Measurements from ENCODE around the gene KCNQ2. TPM values are rescaled to one million over a fixed set of nuclear protein-coding genes. Genes with fewer than 3 reads are reported as not detected.

The KCNQ2 gene
- total RNA-seq, 1 experiment from 2014 or later = 0.25 TPM

GRCh38 chr20:63398744-63399514 is 73.5 kb downstream of the KCNQ2 start:
- no peaks in the 10 kb centered on the region for H3K9me3 ChIP-seq
- no peak for TF ChIP-seq CTCF (IDR thresholded peaks at IDR 0.05; ENCODE audit: insufficient read depth in 1 of 2, low read depth in 1 of 2, low read length in 1 of 2, severe bottlenecking in 1 of 2, unreplicated experiment in 1 of 2)
- Mint-ChIP-seq H3K27me3 (ENCODE audit: insufficient read depth, unreplicated experiment) (peaks cover 55% of the 10 kb centered on the region), H3K36me3 (ENCODE audit: insufficient read depth, unreplicated experiment) (no peaks in the 10 kb centered on the region), H3K9me3 (ENCODE audit: unreplicated experiment) (no peaks in the 10 kb centered on the region), H3K4me1 (ENCODE audit: low read depth, unreplicated experiment) (no peaks in the 10 kb centered on the region), H3K27ac (ENCODE audit: unreplicated experiment) (no peak overlapping the region), H3K4me3 (ENCODE audit: unreplicated experiment) (no peak overlapping the region)
- H3K36me3 ChIP-seq (ENCODE audit: control insufficient read depth, insufficient read depth, low read length) = no peaks in the 10 kb centered on the region
- DNase-seq = no peak
- no peak overlapping the region for H3K4me3 ChIP-seq (ENCODE audit: low read depth, low read length)
- H3K27me3 ChIP-seq (replicated peaks; ENCODE audit: control insufficient read depth, insufficient read depth, low read length) = peaks cover 7% of the 10 kb centered on the region
- BruUV-seq (replicated peaks) = no TSS peak
- intact Hi-C loops (cut with micrococcal nuclease; ENCODE audit: unreplicated experiment) = no loop called here
- H3K4me1 ChIP-seq = no peaks in the 10 kb centered on the region
- ChIA-PET CTCF (interaction anchor here (0.9 kb wide), 1 partner anchor 78 kb away, joined by 7 read pairs; no protein-coding TSS in a partner anchor), POLR2A (no interaction called here)

GRCh38 chr20:63397946-63398450 is 74.5 kb downstream of the KCNQ2 start:
- CTCF ChIA-PET = interaction anchor here (0.9 kb wide), 1 partner anchor 77 kb away, joined by 7 read pairs; no protein-coding TSS in a partner anchor
- Mint-ChIP-seq H3K4me3 (ENCODE audit: unreplicated experiment) (no peak overlapping the region), H3K27me3 (ENCODE audit: insufficient read depth, unreplicated experiment) (peaks cover 53% of the 10 kb centered on the region), H3K36me3 (ENCODE audit: insufficient read depth, unreplicated experiment) (no peaks in the 10 kb centered on the region), H3K27ac (ENCODE audit: unreplicated experiment) (no peak overlapping the region), H3K9me3 (ENCODE audit: unreplicated experiment) (no peaks in the 10 kb centered on the region), H3K4me1 (ENCODE audit: low read depth, unreplicated experiment) (no peaks in the 10 kb centered on the region)
- intact Hi-C loops (cut with micrococcal nuclease; ENCODE audit: unreplicated experiment) = no loop called here
- Histone ChIP-seq H3K4me3 (ENCODE audit: low read depth, low read length) (no peak overlapping the region), H3K4me1 (no peaks in the 10 kb centered on the region), H3K27me3 (replicated peaks; ENCODE audit: control insufficient read depth, insufficient read depth, low read length) (peaks cover 7% of the 10 kb centered on the region; the same call in 1 of the 2 replicates), H3K36me3 (ENCODE audit: control insufficient read depth, insufficient read depth, low read length) (no peaks in the 10 kb centered on the region), H3K9me3 (no peaks in the 10 kb centered on the region)
- no TSS peak for BruUV-seq (replicated peaks)
- TF ChIP-seq CTCF (IDR thresholded peaks at IDR 0.05; ENCODE audit: insufficient read depth in 1 of 2, low read depth in 1 of 2, low read length in 1 of 2, severe bottlenecking in 1 of 2, unreplicated experiment in 1 of 2) = no peak
- no peak for DNase-seq
- POLR2A ChIA-PET = no interaction called here

- TF ChIP-seq CTCF (IDR thresholded peaks at IDR 0.05; ENCODE audit: insufficient read depth in 1 of 2, low read depth in 1 of 2, low read length in 1 of 2, severe bottlenecking in 1 of 2, unreplicated experiment in 1 of 2) = no peak
- H3K36me3 Mint-ChIP-seq (ENCODE audit: insufficient read depth, unreplicated experiment) = no peaks in the 10 kb centered on the region
- BruUV-seq (replicated peaks) = no TSS peak
- peaks cover 5% of the 10 kb centered on the region for H3K9me3 ChIP-seq
- H3K4me1 Mint-ChIP-seq (ENCODE audit: low read depth, unreplicated experiment) = no peaks in the 10 kb centered on the region
- no peak overlapping the region for H3K4me3 ChIP-seq (ENCODE audit: low read depth, low read length)
- no peaks in the 10 kb centered on the region for H3K4me1 ChIP-seq
- ChIA-PET POLR2A (no interaction called here), CTCF (no interaction called here)
- intact Hi-C loops (cut with micrococcal nuclease; ENCODE audit: unreplicated experiment) = no loop called here
- peaks cover 5% of the 10 kb centered on the region for H3K9me3 Mint-ChIP-seq (ENCODE audit: unreplicated experiment)
- H3K27me3 Mint-ChIP-seq (ENCODE audit: insufficient read depth, unreplicated experiment) = peaks cover 53% of the 10 kb centered on the region
- DNase-seq = no peak
- peaks cover 5% of the 10 kb centered on the region; the same call in 1 of the 2 replicates for H3K27me3 ChIP-seq (replicated peaks; ENCODE audit: control insufficient read depth, insufficient read depth, low read length)
- H3K36me3 ChIP-seq (ENCODE audit: control insufficient read depth, insufficient read depth, low read length) = no peaks in the 10 kb centered on the region
- H3K4me3 Mint-ChIP-seq (ENCODE audit: unreplicated experiment) = no peak overlapping the region
- no peak overlapping the region for H3K27ac Mint-ChIP-seq (ENCODE audit: unreplicated experiment)
These were observed 75.2 kb downstream of the KCNQ2 start for GRCh38 chr20:63397155-63397843.

All from Caco-2 (cell line).